Raji (cell line): Measurements from ENCODE around the gene CAP1.

ENCODE experiments used
- POLR2A ChIP-seq: IDR thresholded peaks from 2 replicates; pipeline ENCODE4 v1.6.1; 2011; ENCODE audit warnings: low read depth, low read length, control low read depth; ENCODE audit not compliant: insufficient read depth

CAP1 gene

DNA sequence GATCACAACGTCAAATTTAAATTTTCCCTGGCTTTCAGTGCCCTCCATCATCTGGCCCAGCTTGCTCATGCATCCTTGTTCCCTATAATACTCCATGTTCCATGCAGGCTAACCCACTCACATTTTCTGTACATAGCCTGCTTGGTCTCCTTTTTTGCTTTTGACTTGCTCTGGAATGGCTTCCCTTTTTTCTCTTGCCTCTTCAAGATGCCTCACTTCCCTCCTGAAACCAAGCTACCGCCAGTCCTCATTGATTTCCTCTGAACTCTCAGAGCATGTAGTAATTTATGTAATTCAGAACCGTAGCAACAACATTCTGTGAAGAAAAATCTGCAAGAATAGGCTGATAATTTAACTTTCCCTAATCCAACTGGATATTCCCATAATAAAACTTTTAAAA lies 10.3 kb downstream of the CAP1 start:
- TF ChIP-seq POLR2A: no peak

DNA sequence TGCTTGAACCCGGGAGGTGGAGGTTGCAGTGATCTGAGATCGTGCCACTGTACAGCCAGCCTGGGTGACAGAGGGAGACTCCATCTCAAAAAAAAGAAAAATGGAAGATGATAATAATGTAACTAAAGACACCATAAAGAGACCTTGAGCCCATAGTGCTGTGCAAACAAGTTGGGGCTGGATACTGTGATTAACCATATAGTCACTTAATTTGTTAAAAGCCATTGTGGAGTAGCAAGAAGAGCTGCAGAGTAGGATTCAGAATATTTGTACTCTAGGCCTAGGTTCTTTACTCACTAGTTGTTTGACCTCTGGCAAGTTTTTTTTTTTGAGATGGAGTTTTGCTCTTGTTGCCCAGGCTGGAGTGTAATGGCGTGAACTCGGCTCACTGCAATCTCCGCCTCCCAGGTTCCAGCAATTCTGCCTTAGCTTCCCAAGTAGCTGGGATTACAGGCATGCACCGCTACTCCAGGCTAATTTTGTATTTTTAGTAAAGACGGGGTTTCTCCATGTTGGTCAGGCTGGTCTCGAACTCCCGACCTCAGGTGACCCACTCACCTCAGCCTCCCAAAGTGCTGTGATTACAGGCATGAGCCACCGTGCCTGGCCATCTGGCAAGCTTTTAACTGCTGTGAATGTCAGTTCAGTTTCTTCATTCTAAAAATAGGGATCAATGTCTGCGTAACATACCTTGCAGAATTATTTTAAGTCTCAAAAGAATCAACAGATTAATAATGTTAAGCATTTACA lies 12.8 kb downstream of the CAP1 start:
- TF ChIP-seq POLR2A: no peak

DNA sequence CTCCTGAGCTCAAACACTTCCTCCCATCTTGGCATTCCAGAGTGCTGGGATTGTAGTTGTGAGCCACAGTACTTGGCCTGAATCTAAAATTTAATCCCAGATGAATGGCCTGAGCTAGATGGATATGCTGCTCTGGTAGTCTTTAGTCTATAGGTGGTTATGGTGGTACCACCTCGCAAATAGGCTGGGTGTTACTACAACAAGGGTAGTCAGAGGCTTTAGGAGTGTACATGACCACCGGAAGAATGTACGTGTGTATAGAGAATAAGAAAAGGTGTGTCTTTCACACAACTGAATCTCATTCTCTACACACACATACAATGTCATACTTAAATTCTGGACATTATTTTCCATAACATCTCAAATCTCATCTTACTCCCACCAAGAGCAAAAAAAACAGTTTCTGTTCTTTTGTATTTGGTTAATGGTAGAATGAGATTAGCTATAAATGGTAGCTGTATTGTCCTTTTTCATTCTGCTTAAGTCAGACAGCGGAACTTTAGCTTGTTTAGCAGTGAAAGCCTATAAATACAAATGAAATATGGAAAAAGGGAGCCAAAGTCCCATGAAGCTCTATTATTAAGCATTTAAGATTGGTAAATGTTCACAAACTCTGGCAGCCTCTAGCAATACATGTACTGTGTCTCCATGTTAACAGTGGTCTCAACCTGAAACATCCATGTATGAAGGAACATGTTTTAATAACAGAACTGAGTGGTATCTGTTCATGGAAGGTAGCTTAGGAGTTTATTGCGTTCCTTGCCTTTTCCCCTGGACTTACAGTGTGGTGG lies 16.2 kb downstream of the CAP1 start:
- no peak for TF ChIP-seq POLR2A

DNA sequence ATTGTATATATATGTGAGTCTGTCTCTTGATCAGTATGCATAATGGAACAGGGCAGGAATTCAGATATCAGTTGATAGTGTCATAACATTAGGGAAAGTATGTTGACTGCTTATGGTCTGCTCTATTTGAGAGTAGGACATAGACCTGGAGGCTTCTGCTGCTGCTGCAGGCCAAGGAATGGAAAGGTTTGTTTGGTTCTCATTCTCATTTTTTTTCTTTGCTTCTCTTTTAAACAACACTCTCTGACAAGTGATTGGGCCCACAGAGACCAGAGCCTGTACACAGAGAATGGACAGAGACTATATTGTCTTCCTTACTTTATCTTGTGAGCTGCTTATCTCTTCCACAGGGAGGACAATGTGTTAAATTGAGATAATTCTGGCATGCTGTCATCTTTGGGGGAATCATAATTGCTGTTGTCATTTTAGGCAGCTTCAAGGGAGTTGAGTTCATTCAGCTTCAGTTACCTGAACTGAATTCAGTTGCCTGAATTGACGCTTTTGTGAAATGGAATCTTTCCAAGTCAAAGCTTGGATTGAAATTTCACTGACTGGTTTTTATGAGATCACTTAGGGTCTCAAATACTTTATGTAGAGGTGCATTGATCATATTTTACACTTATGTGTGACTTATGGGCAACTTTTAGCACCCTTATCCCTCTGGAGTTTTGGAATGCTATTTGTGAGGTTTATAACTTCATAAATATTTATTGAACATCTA lies 16.9 kb downstream of the CAP1 start:
- TF ChIP-seq POLR2A: no peak

DNA sequence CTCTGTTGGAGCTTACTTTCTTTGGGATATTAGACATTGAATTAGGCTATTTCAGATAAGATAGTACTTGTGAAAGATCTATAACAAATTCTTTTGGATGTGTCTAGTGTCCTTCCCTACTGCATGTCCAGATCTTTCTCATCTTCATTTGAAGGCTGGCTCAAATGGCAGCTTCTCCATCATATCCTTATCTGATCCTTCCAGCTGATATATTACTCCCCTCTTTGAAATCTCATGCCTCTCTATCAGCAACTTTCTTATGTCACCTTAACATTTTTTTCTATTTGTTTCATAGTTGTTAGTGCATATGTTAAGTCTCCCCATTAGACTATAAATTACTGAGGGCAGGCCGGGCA lies 17.5 kb downstream of the CAP1 start:
- no peak for TF ChIP-seq POLR2A

- no peak for TF ChIP-seq POLR2A
These were observed 18.2 kb downstream of the CAP1 start for GRCh38 chr1:40058453-40059337.

DNA sequence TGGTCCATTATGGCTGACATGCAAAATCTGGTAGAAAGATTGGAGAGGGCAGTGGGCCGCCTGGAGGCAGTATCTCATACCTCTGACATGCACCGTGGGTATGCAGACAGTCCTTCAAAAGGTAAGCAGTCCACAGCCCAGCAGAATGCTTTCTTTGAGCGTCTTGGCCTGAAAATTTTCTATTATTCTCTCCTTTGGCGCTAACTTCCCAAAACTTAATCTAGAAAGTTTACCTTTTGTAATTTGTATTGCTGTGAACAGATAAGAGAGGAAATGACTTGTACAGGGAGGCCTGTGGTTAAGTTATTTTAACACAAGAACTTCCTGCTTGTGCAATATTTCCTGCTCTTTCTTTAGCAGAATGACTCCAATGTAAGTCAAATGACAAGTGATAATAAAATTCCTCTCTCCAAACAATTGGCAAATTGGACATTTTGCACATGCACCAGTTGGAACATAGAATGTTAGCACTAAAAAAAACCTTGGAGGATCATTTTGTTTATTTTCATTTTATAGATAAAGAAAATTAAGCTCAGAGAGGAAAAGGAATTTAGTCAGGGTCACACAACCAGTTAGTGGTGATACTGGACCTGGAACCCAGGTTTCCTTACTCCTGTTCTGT lies 18.9 kb downstream of the CAP1 start:
- TF ChIP-seq POLR2A: 0 out of 2 replicates have a peak, but pooled peaks have one; percentile 33

DNA sequence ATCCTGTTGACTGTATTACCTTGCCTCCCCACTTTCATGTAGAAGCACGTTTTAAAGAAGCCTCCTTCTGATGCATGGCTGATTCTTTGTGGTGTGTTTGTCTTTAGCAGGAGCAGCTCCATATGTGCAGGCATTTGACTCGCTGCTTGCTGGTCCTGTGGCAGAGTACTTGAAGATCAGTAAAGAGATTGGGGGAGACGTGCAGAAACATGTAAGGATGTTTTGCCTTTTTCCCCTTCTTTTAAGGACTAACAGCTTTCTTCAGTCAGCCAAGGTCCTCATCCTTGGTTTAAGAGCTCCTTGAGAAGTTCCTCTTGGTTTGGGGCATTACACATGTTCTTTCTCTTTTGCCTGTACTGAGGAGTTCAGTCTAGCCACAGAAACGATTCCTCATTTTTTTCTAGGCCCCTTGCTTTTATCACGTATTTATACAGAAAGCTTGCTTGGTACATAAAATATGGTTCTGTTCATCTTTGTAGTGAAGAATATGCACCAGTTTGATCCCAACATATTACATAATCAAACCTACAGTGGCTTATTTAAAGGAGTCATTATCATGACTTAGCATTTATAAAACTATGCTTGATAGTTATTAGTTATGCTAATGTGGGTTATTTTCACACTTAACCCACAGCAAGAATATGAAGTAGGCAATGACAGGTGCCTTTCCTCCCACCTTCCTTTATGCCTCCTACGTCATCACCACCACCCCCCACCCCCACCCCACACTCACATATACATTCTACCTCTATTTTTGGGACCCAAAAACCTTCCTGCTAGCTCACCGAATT lies 19.6 kb downstream of the CAP1 start:
- TF ChIP-seq POLR2A: no peak

DNA sequence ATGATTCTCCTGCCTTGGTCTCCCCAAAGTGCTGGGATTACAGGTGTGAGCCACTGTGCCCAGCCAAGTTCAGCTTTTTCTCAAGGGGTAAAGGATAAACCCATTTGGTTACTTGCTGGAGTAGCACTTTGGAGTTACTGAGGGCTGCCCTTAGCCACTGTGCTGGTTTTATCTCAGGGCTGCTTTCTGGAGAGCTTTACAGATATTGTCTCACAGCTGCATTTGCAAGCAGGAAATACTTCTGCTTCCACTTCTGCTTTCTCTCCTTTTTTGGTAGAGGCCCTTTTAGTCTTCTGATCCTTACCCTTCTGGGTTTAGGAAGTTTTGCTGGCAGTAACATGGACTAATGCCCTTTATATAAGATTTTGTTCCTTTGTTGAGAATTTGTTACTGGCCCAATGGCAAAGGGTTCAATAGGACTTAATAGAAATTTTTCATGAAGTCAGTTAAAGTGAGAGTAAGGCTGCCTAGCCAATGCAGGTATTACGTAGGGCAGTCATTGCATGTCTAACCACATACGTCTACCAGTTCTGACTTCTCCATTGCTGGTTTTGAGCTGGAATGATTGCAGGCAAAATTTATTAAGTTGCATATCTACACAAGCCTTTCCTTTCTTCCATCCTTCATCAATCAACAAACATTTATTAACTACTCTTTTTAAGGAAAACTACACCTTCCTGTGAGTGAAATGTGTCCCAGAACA lies 24.4 kb downstream of the CAP1 start:
- TF ChIP-seq POLR2A: no peak

DNA sequence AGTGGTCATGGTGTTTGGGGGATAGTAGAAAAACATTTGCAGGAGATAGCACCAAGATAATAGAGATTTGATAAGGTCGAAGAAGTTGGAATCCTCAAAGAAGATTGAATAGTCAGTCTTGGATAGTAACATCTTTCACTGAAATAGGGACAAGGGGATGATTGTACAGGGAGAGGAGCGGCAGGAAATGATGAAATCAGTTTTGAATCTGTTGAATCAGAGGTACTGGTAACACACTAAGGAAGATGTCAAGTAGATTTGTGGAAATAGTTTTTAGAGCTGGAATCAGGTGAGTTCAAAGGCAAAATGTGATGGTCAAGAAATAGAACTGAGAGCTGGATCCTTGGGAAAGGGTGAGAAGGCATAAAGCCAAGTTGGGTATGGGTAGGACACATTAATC lies 26.5 kb downstream of the CAP1 start:
- TF ChIP-seq POLR2A: no peak

GRCh38 chr1:40067851-40068250 lies 27.3 kb downstream of the CAP1 start:
- no peak for TF ChIP-seq POLR2A

DNA sequence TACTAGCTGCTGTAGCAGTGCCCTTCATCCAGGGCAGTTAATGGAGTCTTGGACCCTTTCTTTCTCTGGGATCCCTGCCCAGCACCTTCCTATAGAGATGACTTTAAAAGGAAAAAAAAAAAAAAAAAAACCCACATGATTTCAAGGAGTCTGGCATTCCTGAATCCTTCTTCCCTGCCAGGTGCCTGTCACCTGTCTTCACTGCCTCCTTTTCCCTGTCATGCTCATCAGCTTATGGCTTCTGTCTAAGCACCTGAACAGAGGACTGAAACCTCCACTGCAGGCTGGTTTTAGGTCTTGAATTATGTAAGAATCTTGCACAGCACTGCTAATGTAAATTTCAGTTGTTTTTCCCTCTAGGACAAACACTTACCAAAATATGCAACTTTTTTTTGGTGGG lies 31.6 kb downstream of the CAP1 start:
- no peak for TF ChIP-seq POLR2A

- TF ChIP-seq POLR2A: no peak
These were observed 32.5 kb downstream of the CAP1 start for GRCh38 chr1:40073062-40073461.
